ENCODE results near the gene S1PR1. TPM values are rescaled to one million over a fixed set of nuclear protein-coding genes. Genes with fewer than 3 reads are reported as not detected.
"Not testable (repeated sequence)": the region's sequence is repeated elsewhere in the genome, so short reads cannot be mapped to it uniquely, and the experiment has no call there.

The S1PR1 gene
- total and polyA plus RNA-seq, 2 donors = 17.1 to 45.6 TPM

GRCh38 chr1:101215363-101216011 lies 21.3 kb upstream of the S1PR1 start:
- Histone ChIP-seq H3K4me3 (ENCODE audit: low read length in 2 of 2) (no peak overlapping the region), H3K27me3 (ENCODE audit: control insufficient read depth in 2 of 2, insufficient read depth in 1 of 2, low read length in 1 of 2) (no peaks in the 10 kb centered on the region), H3K9me3 (ENCODE audit: control insufficient read depth in 2 of 2, insufficient read depth in 1 of 2, low read length in 1 of 2) (no peaks in the 10 kb centered on the region), H3K4me1 (ENCODE audit: control insufficient read depth in 2 of 2, insufficient read depth in 2 of 2, low read length in 2 of 2) (no peaks in the 10 kb centered on the region), H3K27ac (ENCODE audit: low read depth in 1 of 2, low read length in 1 of 2) (no peak overlapping the region), H3K36me3 (ENCODE audit: control insufficient read depth in 2 of 2, insufficient read depth in 2 of 2, low read length in 1 of 2) (no peaks in the 10 kb centered on the region)
- no peak for DNase-seq (ENCODE audit: low read depth in 6 of 9, low spot score in 9 of 9)
- 97% methylated on average over 6 of the region's 6 CpGs for WGBS

GRCh38 chr1:101216623-101217022 lies 20.2 kb upstream of the S1PR1 start:
- no peak for DNase-seq (ENCODE audit: low read depth in 6 of 9, low spot score in 9 of 9)
- Histone ChIP-seq H3K27ac (ENCODE audit: low read depth in 1 of 2, low read length in 1 of 2) (no peak overlapping the region), H3K27me3 (ENCODE audit: control insufficient read depth in 2 of 2, insufficient read depth in 1 of 2, low read length in 1 of 2) (no peaks in the 10 kb centered on the region), H3K9me3 (ENCODE audit: control insufficient read depth in 2 of 2, insufficient read depth in 1 of 2, low read length in 1 of 2) (no peaks in the 10 kb centered on the region), H3K4me3 (ENCODE audit: low read length in 2 of 2) (no peak overlapping the region), H3K36me3 (ENCODE audit: control insufficient read depth in 2 of 2, insufficient read depth in 2 of 2, low read length in 1 of 2) (no peaks in the 10 kb centered on the region), H3K4me1 (ENCODE audit: control insufficient read depth in 2 of 2, insufficient read depth in 2 of 2, low read length in 2 of 2) (no peaks in the 10 kb centered on the region)
- WGBS = 94% methylated on average over 2 of the region's 2 CpGs

GRCh38 chr1:101217148-101217547 lies 19.7 kb upstream of the S1PR1 start:
- H3K36me3 ChIP-seq (ENCODE audit: control insufficient read depth in 2 of 2, insufficient read depth in 2 of 2, low read length in 1 of 2) = no peaks in the 10 kb centered on the region
- H3K4me1 ChIP-seq (ENCODE audit: control insufficient read depth in 2 of 2, insufficient read depth in 2 of 2, low read length in 2 of 2) = no peaks in the 10 kb centered on the region
- H3K27me3 ChIP-seq (ENCODE audit: control insufficient read depth in 2 of 2, insufficient read depth in 1 of 2, low read length in 1 of 2) = no peaks in the 10 kb centered on the region
- no peak for DNase-seq (ENCODE audit: low read depth in 6 of 9, low spot score in 9 of 9)
- WGBS = 98% methylated on average over 3 of the region's 3 CpGs
- H3K4me3 ChIP-seq (ENCODE audit: low read length in 2 of 2) = no peak overlapping the region
- H3K9me3 ChIP-seq (ENCODE audit: control insufficient read depth in 2 of 2, insufficient read depth in 1 of 2, low read length in 1 of 2) = no peaks in the 10 kb centered on the region
- H3K27ac ChIP-seq (ENCODE audit: low read depth in 1 of 2, low read length in 1 of 2) = no peak overlapping the region

- H3K27me3 ChIP-seq (ENCODE audit: control insufficient read depth in 2 of 2, insufficient read depth in 1 of 2, low read length in 1 of 2); H3K9me3 ChIP-seq (ENCODE audit: control insufficient read depth in 2 of 2, insufficient read depth in 1 of 2, low read length in 1 of 2); H3K4me3 ChIP-seq (ENCODE audit: low read length in 2 of 2); H3K4me1 ChIP-seq (ENCODE audit: control insufficient read depth in 2 of 2, insufficient read depth in 2 of 2, low read length in 2 of 2); DNase-seq (ENCODE audit: low read depth in 6 of 9, low spot score in 9 of 9); H3K27ac ChIP-seq (ENCODE audit: low read depth in 1 of 2, low read length in 1 of 2); H3K36me3 ChIP-seq (ENCODE audit: control insufficient read depth in 2 of 2, insufficient read depth in 2 of 2, low read length in 1 of 2): not testable (repeated sequence)
- WGBS = 98% methylated on average over 6 of the region's 6 CpGs
Measured at GRCh38 chr1:101218968-101219367, 17.9 kb upstream of the S1PR1 start.

- 97% methylated on average over 11 of the region's 11 CpGs for WGBS
- no peaks in the 10 kb centered on the region for H3K4me1 ChIP-seq (ENCODE audit: control insufficient read depth in 2 of 2, insufficient read depth in 2 of 2, low read length in 2 of 2)
- no peak overlapping the region for H3K27ac ChIP-seq (ENCODE audit: low read depth in 1 of 2, low read length in 1 of 2)
- no peaks in the 10 kb centered on the region for H3K36me3 ChIP-seq (ENCODE audit: control insufficient read depth in 2 of 2, insufficient read depth in 2 of 2, low read length in 1 of 2)
- H3K27me3 ChIP-seq (ENCODE audit: control insufficient read depth in 2 of 2, insufficient read depth in 1 of 2, low read length in 1 of 2) = no peaks in the 10 kb centered on the region
- no peaks in the 10 kb centered on the region for H3K9me3 ChIP-seq (ENCODE audit: control insufficient read depth in 2 of 2, insufficient read depth in 1 of 2, low read length in 1 of 2)
- H3K4me3 ChIP-seq (ENCODE audit: low read length in 2 of 2) = no peak overlapping the region
- DNase-seq (ENCODE audit: low read depth in 6 of 9, low spot score in 9 of 9) = no peak
Measured at GRCh38 chr1:101219924-101220870, 16.6 kb upstream of the S1PR1 start.

- Histone ChIP-seq H3K4me3 (ENCODE audit: low read length in 2 of 2) (no peak overlapping the region), H3K9me3 (ENCODE audit: control insufficient read depth in 2 of 2, insufficient read depth in 1 of 2, low read length in 1 of 2) (no peaks in the 10 kb centered on the region), H3K4me1 (ENCODE audit: control insufficient read depth in 2 of 2, insufficient read depth in 2 of 2, low read length in 2 of 2) (no peaks in the 10 kb centered on the region), H3K27me3 (ENCODE audit: control insufficient read depth in 2 of 2, insufficient read depth in 1 of 2, low read length in 1 of 2) (no peaks in the 10 kb centered on the region), H3K27ac (ENCODE audit: low read depth in 1 of 2, low read length in 1 of 2) (no peak overlapping the region), H3K36me3 (ENCODE audit: control insufficient read depth in 2 of 2, insufficient read depth in 2 of 2, low read length in 1 of 2) (no peaks in the 10 kb centered on the region)
- WGBS = 96% methylated on average over 4 of the region's 4 CpGs
- no peak for DNase-seq (ENCODE audit: low read depth in 6 of 9, low spot score in 9 of 9)
Measured at GRCh38 chr1:101220906-101221305, 15.9 kb upstream of the S1PR1 start.

- no peak overlapping the region for H3K4me3 ChIP-seq (ENCODE audit: low read length in 2 of 2)
- no peak overlapping the region for H3K27ac ChIP-seq (ENCODE audit: low read depth in 1 of 2, low read length in 1 of 2)
- H3K27me3 ChIP-seq (ENCODE audit: control insufficient read depth in 2 of 2, insufficient read depth in 1 of 2, low read length in 1 of 2) = no peaks in the 10 kb centered on the region
- no peak for DNase-seq (ENCODE audit: low read depth in 6 of 9, low spot score in 9 of 9)
- no peaks in the 10 kb centered on the region for H3K4me1 ChIP-seq (ENCODE audit: control insufficient read depth in 2 of 2, insufficient read depth in 2 of 2, low read length in 2 of 2)
- 96% methylated on average over 1 of the region's 1 CpG for WGBS
- H3K9me3 ChIP-seq (ENCODE audit: control insufficient read depth in 2 of 2, insufficient read depth in 1 of 2, low read length in 1 of 2) = no peaks in the 10 kb centered on the region
- H3K36me3 ChIP-seq (ENCODE audit: control insufficient read depth in 2 of 2, insufficient read depth in 2 of 2, low read length in 1 of 2) = no peaks in the 10 kb centered on the region
Measured at GRCh38 chr1:101221945-101222429, 14.8 kb upstream of the S1PR1 start.

- Histone ChIP-seq H3K27ac (ENCODE audit: low read depth in 1 of 2, low read length in 1 of 2) (no peak overlapping the region), H3K4me1 (ENCODE audit: control insufficient read depth in 2 of 2, insufficient read depth in 2 of 2, low read length in 2 of 2) (no peaks in the 10 kb centered on the region), H3K4me3 (ENCODE audit: low read length in 2 of 2) (no peak overlapping the region), H3K27me3 (ENCODE audit: control insufficient read depth in 2 of 2, insufficient read depth in 1 of 2, low read length in 1 of 2) (no peaks in the 10 kb centered on the region), H3K9me3 (ENCODE audit: control insufficient read depth in 2 of 2, insufficient read depth in 1 of 2, low read length in 1 of 2) (no peaks in the 10 kb centered on the region), H3K36me3 (ENCODE audit: control insufficient read depth in 2 of 2, insufficient read depth in 2 of 2, low read length in 1 of 2) (no peaks in the 10 kb centered on the region)
- DNase-seq (ENCODE audit: low read depth in 6 of 9, low spot score in 9 of 9) = no peak
- WGBS = 97% methylated on average over 2 of the region's 2 CpGs
Measured at GRCh38 chr1:101227837-101228236, 9.0 kb upstream of the S1PR1 start.

GRCh38 chr1:101228424-101229134 lies 8.2 kb upstream of the S1PR1 start:
- no peaks in the 10 kb centered on the region for H3K36me3 ChIP-seq (ENCODE audit: control insufficient read depth in 2 of 2, insufficient read depth in 2 of 2, low read length in 1 of 2)

More at GRCh38 chr1:101228424-101229134, 8.2 kb upstream of the S1PR1 start:
- no peaks in the 10 kb centered on the region for H3K27me3 ChIP-seq (ENCODE audit: control insufficient read depth in 2 of 2, insufficient read depth in 1 of 2, low read length in 1 of 2)
- no peak overlapping the region for H3K4me3 ChIP-seq (ENCODE audit: low read length in 2 of 2)
- H3K9me3 ChIP-seq (ENCODE audit: control insufficient read depth in 2 of 2, insufficient read depth in 1 of 2, low read length in 1 of 2) = no peaks in the 10 kb centered on the region
- 98% methylated on average over 6 of the region's 6 CpGs for WGBS
- no peak overlapping the region for H3K27ac ChIP-seq (ENCODE audit: low read depth in 1 of 2, low read length in 1 of 2)
- H3K4me1 ChIP-seq (ENCODE audit: control insufficient read depth in 2 of 2, insufficient read depth in 2 of 2, low read length in 2 of 2) = no peaks in the 10 kb centered on the region
- DNase-seq (ENCODE audit: low read depth in 6 of 9, low spot score in 9 of 9) = no peak
